Spleen (tissue), 11 donors: Measurements from ENCODE around the gene ATP8B2. TPM values are rescaled to one million over a fixed set of nuclear protein-coding genes. Genes with fewer than 3 reads are reported as not detected.

Experiments used
- DNase-seq: peaks from one replicate; pipeline ENCODE4 v3.0.0-alpha.2; 2020
- H3K27ac ChIP-seq, 8 donors: fragments of 200-600 bp; sonication (generic) in 7 of 8; 1 replicate in 4 of 8; 2 replicates in 4 of 8; pipeline versions ENCODE4 v1.5.0 to v1.8.0; 2016 to 2021; ENCODE audit warnings: inconsistent platforms in 4 of 8, mild to moderate bottlenecking in 4 of 8, moderate library complexity in 1 of 8
- H3K27me3 ChIP-seq, 7 donors: fragments of 200-600 bp; sonication (generic) in 6 of 7; replicated peaks in 1 of 7; 1 replicate in 4 of 7; 2 replicates in 3 of 7; pipeline versions ENCODE4 v1.5.0 to v1.8.0; 2016 to 2021; ENCODE audit warnings: inconsistent platforms in 3 of 7, mild to moderate bottlenecking in 1 of 7
- H3K36me3 ChIP-seq, 6 donors: fragments of 200-600 bp; sonication (generic) in 5 of 6; 1 replicate in 4 of 6; 2 replicates in 2 of 6; pipeline versions ENCODE4 v1.5.0 to v1.8.0; 2016 to 2021; ENCODE audit warnings: inconsistent platforms in 2 of 6
- H3K4me1 ChIP-seq, 6 donors: fragments of 200-600 bp; sonication (generic) in 5 of 6; 1 replicate in 3 of 6; 2 replicates in 3 of 6; pipeline versions ENCODE4 v1.5.0 to v1.8.0; 2016 to 2021; ENCODE audit warnings: inconsistent platforms in 3 of 6
- H3K4me3 ChIP-seq, 8 donors: fragments of 200-600 bp; sonication (generic) in 7 of 8; 1 replicate in 4 of 8; 2 replicates in 4 of 8; pipeline versions ENCODE4 v1.5.0 to v1.8.0; 2016 to 2021; ENCODE audit warnings: inconsistent platforms in 4 of 8, mild to moderate bottlenecking in 4 of 8, moderate library complexity in 2 of 8
- H3K9me3 ChIP-seq, 8 donors: fragments of 200-600 bp; sonication (generic) in 7 of 8; 1 replicate in 4 of 8; 2 replicates in 4 of 8; pipeline versions ENCODE4 v1.5.0 to v1.8.0; 2016 to 2021; ENCODE audit warnings: inconsistent platforms in 4 of 8
- CTCF ChIP-seq, 11 experiments: fragments of 200-600 bp in 7 of 11; fragments of 450-650 bp in 4 of 11; sonication (generic) in 4 of 11; IDR thresholded peaks in 8 of 11; conservative IDR thresholded peaks in 3 of 11; 1 replicate in 7 of 11; 2 replicates in 4 of 11; pipeline versions ENCODE4 v1.4.0 to v1.8.0; 2016 to 2021; ENCODE audit warnings: antibody characterized with exemption in 11 of 11, inconsistent platforms in 4 of 11, mild to moderate bottlenecking in 1 of 11
- POLR2A ChIP-seq, 3 donors: fragments of 450-650 bp; IDR thresholded peaks; one replicate each; pipeline ENCODE4 v1.5.1; 2017; ENCODE audit warnings: antibody characterized with exemption in 3 of 3, mild to moderate bottlenecking in 1 of 3
- POLR2AphosphoS5 ChIP-seq, 3 donors: sonication (generic); formaldehyde crosslinking; IDR thresholded peaks; one replicate each; pipeline ENCODE4 v1.5.1; 2017; ENCODE audit warnings: antibody characterized with exemption in 3 of 3
- whole genome bisulfite sequencing, 5 donors: extraction: QIAGEN DNeasy Blood & Tissue Kit in 3 of 5; methylation state at CpG; one replicate each; pipeline versions ENCODE4 v1.1.5 to v1.1.7; 2013 to 2018; 5-methylcytosine and 5-hydroxymethylcytosine counted together
- intact Hi-C: fragments of 100-400 bp; cut with DNase I; formaldehyde crosslinking; loops from one replicate; pipeline ENCODE4 v1.15.0; 2023; ENCODE audit warnings: low total_unique reads
- polyA plus RNA-seq, 3 donors: library from polyadenylated mRNA; stranded (reverse); fragments of 200-250 nt; gene quantifications; one replicate each; pipeline ENCODE4 v1.2.1, GENCODE V29; 2013
- total RNA-seq, 7 donors: library from RNA; depleted of rRNA in 3 of 7; stranded (reverse); fragments of >200 nt in 3 of 7; fragmentation: NEBNext Ultra II Directional in 4 of 7; extraction: Animal tissue kit (Norgen Biotek cat#: 25700) in 4 of 7; gene quantifications; one replicate each; pipeline versions ENCODE4 v1.1.0 to v1.2.1, GENCODE V29; 2016 to 2021
- donor health status: healthy with polysubstance abuse.
- donor health status: DM: no; HTN: no; CAD: no; lungs with moderate emphysema.
- donor health status: DM: no; HTN: no; CAD: no.
- donor health status: Bipolar disorder and iron deficiency.
- donor health status: healthy.
- donor health status: DM: no; HTN: no; CAD: no.
- donor health status: DM: yes; HTN: yes; CAD: no.

ATP8B2 gene
- total and polyA plus RNA-seq, 10 donors: 5.4 to 107 (median 44.7) TPM

GRCh38 chr1:154334079-154335024, 9.0 kb downstream of the ATP8B2 start:
- H3K4me1 ChIP-seq: peaks cover 14 to 92% (median 50%) of the 10 kb centered on the region in 6 donors
- no peaks in the 10 kb centered on the region for H3K27me3 ChIP-seq
- DNase-seq: no peak
- no peak overlapping the region for H3K4me3 ChIP-seq
- no peaks in the 10 kb centered on the region for H3K9me3 ChIP-seq
- TF ChIP-seq POLR2AphosphoS5 (IDR thresholded peaks at IDR 0.05) (no peak), CTCF (IDR thresholded peaks at IDR 0.05 in 8 of 11, conservative IDR thresholded peaks at IDR 0.05 in 3 of 11) (no peak), POLR2A (IDR thresholded peaks at IDR 0.05) (no peak)
- intact Hi-C loops: no loop called here
- peaks cover 0 to 77% (median 29%) of the 10 kb centered on the region in 6 donors for H3K36me3 ChIP-seq
- 83 to 89% (median 86%) methylated on average over 13 of the region's 13 CpGs for WGBS, 5 donors
- H3K27ac ChIP-seq: peak overlapping the region; percentile 27 to 76 (median 67)

- TF ChIP-seq POLR2A (IDR thresholded peaks at IDR 0.05) (no peak), POLR2AphosphoS5 (IDR thresholded peaks at IDR 0.05) (peak; percentile 62 to 81 (median 74)), CTCF (IDR thresholded peaks at IDR 0.05 in 8 of 11, conservative IDR thresholded peaks at IDR 0.05 in 3 of 11) (peak; percentile 79 to 94 (median 88))
- peak; percentile 96 for DNase-seq
- Histone ChIP-seq H3K4me3 (no peak overlapping the region), H3K9me3 (no peaks in the 10 kb centered on the region), H3K27ac (peak overlapping the region; percentile 27 to 76 (median 67)), H3K4me1 (peaks cover 11 to 92% (median 41%) of the 10 kb centered on the region in 6 donors), H3K27me3 (no peaks in the 10 kb centered on the region), H3K36me3 (peaks cover 0 to 85% (median 36%) of the 10 kb centered on the region in 6 donors)
- intact Hi-C loops: no loop called here
- WGBS, 5 donors: 34 to 46% (median 35%) methylated on average over 8 to 11 of the region's 11 CpGs
Measured at GRCh38 chr1:154335025-154335714, 9.8 kb downstream of the ATP8B2 start.

GRCh38 chr1:154337253-154337894, 12.0 kb downstream of the ATP8B2 start:
- Histone ChIP-seq H3K27ac (peak overlapping the region; percentile 48 to 85 (median 66)), H3K36me3 (peaks cover 4 to 90% (median 40%) of the 10 kb centered on the region in 6 donors)
- intact Hi-C loops: no loop called here

More at GRCh38 chr1:154337253-154337894, 12.0 kb downstream of the ATP8B2 start:
- H3K27me3 ChIP-seq: no peaks in the 10 kb centered on the region
- WGBS, 5 donors: 74 to 88% (median 81%) methylated on average over 8 of the region's 8 CpGs
- peak overlapping the region in 1 of 8 donors; percentile 23 for H3K4me3 ChIP-seq
- no peaks in the 10 kb centered on the region for H3K9me3 ChIP-seq
- peaks cover 7 to 97% (median 44%) of the 10 kb centered on the region in 6 donors for H3K4me1 ChIP-seq
- TF ChIP-seq CTCF (IDR thresholded peaks at IDR 0.05 in 8 of 11, conservative IDR thresholded peaks at IDR 0.05 in 3 of 11) (no peak), POLR2A (IDR thresholded peaks at IDR 0.05) (no peak)
- no peak for DNase-seq
